Peyer's patch (tissue), 4 donors: ENCODE data around the gene TMEM72. TPM values are rescaled to one million over a fixed set of nuclear protein-coding genes. Genes with fewer than 3 reads are reported as not detected.

Experiments used
- DNase-seq, 3 donors: peaks; one replicate each; pipeline ENCODE4 v3.0.0-alpha.2; 2017 to 2019
- H3K27ac ChIP-seq, 4 donors: fragments of 200-600 bp; sonication (generic); one replicate each; pipeline ENCODE4 v1.5.1; 2016 to 2019
- H3K27me3 ChIP-seq, 2 donors: fragments of 200-600 bp; sonication (generic); one replicate each; pipeline ENCODE4 v1.5.1; 2019
- H3K36me3 ChIP-seq, 3 donors: fragments of 200-600 bp; sonication (generic); one replicate each; pipeline ENCODE4 v1.5.1; 2016 to 2019
- H3K4me1 ChIP-seq, 4 donors: fragments of 200-600 bp; sonication (generic); one replicate each; pipeline ENCODE4 v1.5.1; 2016 to 2019
- H3K4me3 ChIP-seq, 4 donors: fragments of 200-600 bp; sonication (generic); 1 replicate in 3 of 4; 2 replicates in 1 of 4; pipeline ENCODE4 v1.5.1; 2016 to 2019; ENCODE audit warnings: mild to moderate bottlenecking in 1 of 4
- H3K9me3 ChIP-seq, 4 donors: fragments of 200-600 bp; sonication (generic); one replicate each; pipeline ENCODE4 v1.5.1; 2016 to 2019; ENCODE audit warnings: mild to moderate bottlenecking in 1 of 4
- CTCF ChIP-seq, 6 experiments: fragments of 450-650 bp in 4 of 6; fragments of 200-600 bp in 2 of 6; sonication (generic) in 1 of 6; IDR thresholded peaks; one replicate each; pipeline ENCODE4 v1.5.1; 2017 to 2019; ENCODE audit warnings: antibody characterized with exemption in 6 of 6, mild to moderate bottlenecking in 3 of 6, moderate library complexity in 1 of 6
- POLR2A ChIP-seq, 2 donors: fragments of 450-650 bp; IDR thresholded peaks; one replicate each; pipeline ENCODE4 v1.5.1; 2017; ENCODE audit warnings: antibody characterized with exemption in 2 of 2, mild to moderate bottlenecking in 2 of 2, moderate library complexity in 2 of 2
- total RNA-seq, 4 donors: library from RNA; depleted of rRNA; stranded (reverse); fragments of >200 nt; gene quantifications; one replicate each; pipeline ENCODE4 v1.1.0, GENCODE V29; 2016

Gene TMEM72
- total RNA-seq, 4 donors from 2014 or later, result 0.53 TPM; not detected in 3

- Histone ChIP-seq H3K4me1 (peaks cover 0 to 25% (median 0%) of the 10 kb centered on the region in 4 donors), H3K36me3 (no peaks in the 10 kb centered on the region), H3K27ac (peak overlapping the region in 3 of 4 donors; percentile 17 to 80 (median 50)), H3K27me3 (no peaks in the 10 kb centered on the region), H3K4me3 (no peak overlapping the region), H3K9me3 (no peaks in the 10 kb centered on the region)
- TF ChIP-seq POLR2A (IDR thresholded peaks at IDR 0.05), result no peak
- peak in 2 of 3 donors; percentile 62 to 66 for DNase-seq
Measured at GRCh38 chr10:44890696-44891563, 20.2 kb upstream of the TMEM72 start.

- H3K27ac ChIP-seq, result peak overlapping the region in 1 of 4 donors; percentile 80
- TF ChIP-seq CTCF (IDR thresholded peaks at IDR 0.05) (no peak), POLR2A (IDR thresholded peaks at IDR 0.05) (no peak)
- peaks cover 0 to 25% (median 0%) of the 10 kb centered on the region in 4 donors for H3K4me1 ChIP-seq
- H3K4me3 ChIP-seq, result no peak overlapping the region
- no peak for DNase-seq
- H3K36me3 ChIP-seq, result no peaks in the 10 kb centered on the region
- H3K9me3 ChIP-seq, result no peaks in the 10 kb centered on the region
- no peaks in the 10 kb centered on the region for H3K27me3 ChIP-seq
Measured at GRCh38 chr10:44891721-44892120, 19.4 kb upstream of the TMEM72 start.

- Histone ChIP-seq H3K27me3 (no peaks in the 10 kb centered on the region), H3K36me3 (no peaks in the 10 kb centered on the region), H3K27ac (no peak overlapping the region), H3K9me3 (no peaks in the 10 kb centered on the region), H3K4me3 (no peak overlapping the region), H3K4me1 (peaks cover 0 to 23% (median 0%) of the 10 kb centered on the region in 4 donors)
- TF ChIP-seq CTCF (IDR thresholded peaks at IDR 0.05) (no peak), POLR2A (IDR thresholded peaks at IDR 0.05) (no peak)
- no peak for DNase-seq
Measured at GRCh38 chr10:44893604-44894468, 17.3 kb upstream of the TMEM72 start.

GRCh38 chr10:44894691-44895090 lies 16.4 kb upstream of the TMEM72 start:
- Histone ChIP-seq H3K4me3 (no peak overlapping the region), H3K27ac (no peak overlapping the region), H3K36me3 (no peaks in the 10 kb centered on the region), H3K9me3 (no peaks in the 10 kb centered on the region), H3K4me1 (peaks cover 0 to 15% (median 0%) of the 10 kb centered on the region in 4 donors), H3K27me3 (no peaks in the 10 kb centered on the region)
- TF ChIP-seq CTCF (IDR thresholded peaks at IDR 0.05) (no peak), POLR2A (IDR thresholded peaks at IDR 0.05) (no peak)
- DNase-seq, result no peak

- DNase-seq, result no peak
- Histone ChIP-seq H3K27me3 (no peaks in the 10 kb centered on the region), H3K4me1 (peaks cover 0 to 9% (median 0%) of the 10 kb centered on the region in 4 donors), H3K9me3 (no peaks in the 10 kb centered on the region), H3K4me3 (no peak overlapping the region), H3K36me3 (no peaks in the 10 kb centered on the region), H3K27ac (no peak overlapping the region)
- TF ChIP-seq CTCF (IDR thresholded peaks at IDR 0.05) (no peak), POLR2A (IDR thresholded peaks at IDR 0.05) (no peak)
Measured at GRCh38 chr10:44895280-44895679, 15.9 kb upstream of the TMEM72 start.
